Vagina (tissue), 2 donors: ENCODE data around the gene TGFB1I1. TPM values are rescaled to one million over a fixed set of nuclear protein-coding genes. Genes with fewer than 3 reads are reported as not detected.
A peak's percentile ranks its signal among the peaks of the same experiment; 100 is the strongest.

Source experiments
- DNase-seq, 2 donors: peaks; one replicate each; pipeline ENCODE4 v3.0.0-alpha.2; 2017; ENCODE audit errors: extremely low spot score in 2 of 2
- H3K27ac ChIP-seq: fragments of 200-600 bp; sonication (generic); one replicate; pipeline ENCODE4 v1.5.1; 2019
- H3K27me3 ChIP-seq: fragments of 200-600 bp; sonication (generic); one replicate; pipeline ENCODE4 v1.5.1; 2019
- H3K36me3 ChIP-seq, 2 donors: fragments of 200-600 bp; sonication (generic); one replicate each; pipeline ENCODE4 v1.5.1; 2017 to 2019
- H3K4me1 ChIP-seq: fragments of 200-600 bp; sonication (generic); one replicate; pipeline ENCODE4 v1.5.1; 2019
- H3K4me3 ChIP-seq, 2 donors: fragments of 200-600 bp; sonication (generic); 1 replicate in 1 of 2; 2 replicates in 1 of 2; pipeline ENCODE4 v1.5.1; 2016 to 2019
- H3K9me3 ChIP-seq: fragments of 200-600 bp; sonication (generic); one replicate; pipeline ENCODE4 v1.5.1; 2019
- CTCF ChIP-seq, 3 experiments: fragments of 450-650 bp in 2 of 3; fragments of 200-600 bp in 1 of 3; sonication (generic) in 1 of 3; IDR thresholded peaks; one replicate each; pipeline ENCODE4 v1.5.1; 2017 to 2019; ENCODE audit warnings: antibody characterized with exemption in 3 of 3, mild to moderate bottlenecking in 2 of 3, moderate library complexity in 2 of 3
- POLR2A ChIP-seq, 2 donors: fragments of 450-650 bp; IDR thresholded peaks; one replicate each; pipeline ENCODE4 v1.6.1; 2017; ENCODE audit warnings: antibody characterized with exemption in 2 of 2, mild to moderate bottlenecking in 2 of 2, moderate library complexity in 2 of 2
- POLR2AphosphoS5 ChIP-seq, 2 donors: sonication (generic); formaldehyde crosslinking; IDR thresholded peaks; one replicate each; pipeline ENCODE4 v1.9.0; 2017; ENCODE audit warnings: antibody characterized with exemption in 2 of 2, mild to moderate bottlenecking in 2 of 2, low read depth in 1 of 2; ENCODE audit not compliant: insufficient read depth in 1 of 2
- intact Hi-C: fragments of 100-400 bp; cut with DNase I; formaldehyde crosslinking; loops from one replicate; pipeline ENCODE4 v1.15.1; 2023
- total RNA-seq: library from RNA; depleted of rRNA; stranded (reverse); fragments of >200 nt; gene quantifications from one replicate; pipeline ENCODE4 v1.2.3, GENCODE V29; 2016

TGFB1I1 gene
- total RNA-seq, 1 donor from 2014 or later: 114 TPM

- TF ChIP-seq POLR2AphosphoS5 (IDR thresholded peaks at IDR 0.05; ENCODE audit: insufficient read depth in 1 of 2, low read depth in 1 of 2) (no peak), POLR2A (IDR thresholded peaks at IDR 0.05) (no peak), CTCF (IDR thresholded peaks at IDR 0.05) (no peak)
- no peak overlapping the region for H3K27ac ChIP-seq
- H3K4me3 ChIP-seq: no peak overlapping the region
- DNase-seq: no peak
- no peaks in the 10 kb centered on the region for H3K9me3 ChIP-seq
- intact Hi-C loops: loop anchor here (5.0 kb wide), 1 partner anchor 33 kb away; the partner anchor contains the start of gene TGFB1I1
- no peaks in the 10 kb centered on the region for H3K27me3 ChIP-seq
- peaks cover 38% of the 10 kb centered on the region for H3K4me1 ChIP-seq
- peaks cover 0 to under 1% of the 10 kb centered on the region in 2 donors for H3K36me3 ChIP-seq
These were observed 33.5 kb downstream of the TGFB1I1 start for GRCh38 chr16:31505483-31505882.

GRCh38 chr16:31507617-31507928 lies 35.6 kb downstream of the TGFB1I1 start:
- Histone ChIP-seq H3K36me3 (no peaks in the 10 kb centered on the region), H3K27me3 (no peaks in the 10 kb centered on the region), H3K4me3 (peak overlapping the region; percentile 63 to 80), H3K9me3 (no peaks in the 10 kb centered on the region), H3K4me1 (peaks cover 38% of the 10 kb centered on the region), H3K27ac (peak overlapping the region; percentile 87)
- no peak for TF ChIP-seq POLR2AphosphoS5 (IDR thresholded peaks at IDR 0.05; ENCODE audit: insufficient read depth in 1 of 2, low read depth in 1 of 2)
- no peak for TF ChIP-seq POLR2A (IDR thresholded peaks at IDR 0.05)
- no peak for TF ChIP-seq CTCF (IDR thresholded peaks at IDR 0.05)
- intact Hi-C loops: loop anchor here (5.0 kb wide), 1 partner anchor 35 kb away; the partner anchor contains the start of gene TGFB1I1
- DNase-seq: no peak

GRCh38 chr16:31507929-31508705 lies 36.2 kb downstream of the TGFB1I1 start, which contains the start of gene RUSF1:
Gene RUSF1 (minus strand): TSS chr16:31508391. CDS start chr16:31508373, 18 bp downstream.
- Histone ChIP-seq H3K27me3 (no peaks in the 10 kb centered on the region), H3K9me3 (no peaks in the 10 kb centered on the region), H3K27ac (peak within 1 kb of the TSS; percentile 87), H3K4me1 (peaks cover 38% of the 10 kb centered on the region), H3K36me3 (no peaks in the 10 kb centered on the region), H3K4me3 (peak within 1 kb of the TSS; percentile 63 to 80)
- intact Hi-C loops: loop anchor here (5.0 kb wide), 1 partner anchor 36 kb away; the partner anchor contains the start of gene TGFB1I1
- peak in 1 of 2 donors; percentile 81 for TF ChIP-seq POLR2A (IDR thresholded peaks at IDR 0.05)
- peak in 1 of 3 experiments; percentile 22 for TF ChIP-seq CTCF (IDR thresholded peaks at IDR 0.05)
- peak; percentile 95 to 99 for TF ChIP-seq POLR2AphosphoS5 (IDR thresholded peaks at IDR 0.05; ENCODE audit: insufficient read depth in 1 of 2, low read depth in 1 of 2)
- DNase-seq: peak in 1 of 2 donors; percentile 90

GRCh38 chr16:31508706-31509195 lies 36.8 kb downstream of the TGFB1I1 start:
- Histone ChIP-seq H3K4me3 (peak overlapping the region; percentile 63 to 80), H3K9me3 (no peaks in the 10 kb centered on the region), H3K27me3 (no peaks in the 10 kb centered on the region), H3K4me1 (peaks cover 38% of the 10 kb centered on the region), H3K36me3 (no peaks in the 10 kb centered on the region), H3K27ac (peak overlapping the region; percentile 87)
- TF ChIP-seq POLR2AphosphoS5 (IDR thresholded peaks at IDR 0.05; ENCODE audit: insufficient read depth in 1 of 2, low read depth in 1 of 2) (peak in 1 of 2 donors; percentile 42), CTCF (IDR thresholded peaks at IDR 0.05) (no peak)
- intact Hi-C loops: loop anchor here (5.0 kb wide), 1 partner anchor 36 kb away; the partner anchor contains the start of gene TGFB1I1
- DNase-seq: no peak

- Histone ChIP-seq H3K9me3 (no peaks in the 10 kb centered on the region), H3K4me3 (no peak overlapping the region), H3K27me3 (no peaks in the 10 kb centered on the region), H3K36me3 (no peaks in the 10 kb centered on the region), H3K27ac (no peak overlapping the region), H3K4me1 (peaks cover 16% of the 10 kb centered on the region)
- TF ChIP-seq CTCF (IDR thresholded peaks at IDR 0.05) (no peak), POLR2AphosphoS5 (IDR thresholded peaks at IDR 0.05; ENCODE audit: insufficient read depth in 1 of 2, low read depth in 1 of 2) (no peak), POLR2A (IDR thresholded peaks at IDR 0.05) (no peak)
- intact Hi-C loops: no loop called here
- no peak for DNase-seq
These were observed 41.2 kb downstream of the TGFB1I1 start for GRCh38 chr16:31513126-31513525.
